Natural killer cell (primary cell): ENCODE results near the gene DPH2. TPM values are rescaled to one million over a fixed set of nuclear protein-coding genes. Genes with fewer than 3 reads are reported as not detected.

Experiments
- ATAC-seq, 3 donors: fragments of 150-1000 bp in 2 of 3; fragments of 200-7000 bp in 1 of 3; cut with Tn5 transposase; 1 replicate in 1 of 3; 2 replicates in 2 of 3; pipeline ENCODE4 v1.10.0; 2021; ENCODE audit warnings: mild to moderate bottlenecking in 2 of 3, moderate library complexity in 2 of 3
- DNase-seq, 2 donors: peaks; one replicate each; pipeline versions ENCODE4 v3.0.0 to v3.0.0-alpha.2; 2013 to 2021; ENCODE audit warnings: mixed read lengths in 1 of 2
- H3K27ac ChIP-seq: one replicate; pipeline ENCODE4 v1.5.1; 2013; ENCODE audit warnings: mild to moderate bottlenecking, low read length
- H3K27me3 ChIP-seq: one replicate; pipeline ENCODE4 v1.6.1; 2013; ENCODE audit warnings: low read length; ENCODE audit not compliant: control insufficient read depth, insufficient read depth
- H3K36me3 ChIP-seq: one replicate; pipeline ENCODE4 v1.6.1; 2013; ENCODE audit warnings: low read length; ENCODE audit not compliant: control insufficient read depth, insufficient read depth
- H3K4me1 ChIP-seq: one replicate; pipeline ENCODE4 v1.6.1; 2013; ENCODE audit warnings: low read length; ENCODE audit not compliant: control insufficient read depth, insufficient read depth
- H3K4me3 ChIP-seq: one replicate; pipeline ENCODE4 v1.5.1; 2013; ENCODE audit warnings: low read length
- H3K9me3 ChIP-seq: one replicate; pipeline ENCODE4 v1.6.1; 2013; ENCODE audit warnings: low read length; ENCODE audit not compliant: control insufficient read depth, insufficient read depth
- H3K27ac Mint-ChIP-seq, 2 donors: one replicate each; pipeline ENCODE4 v1.8.0; 2022; ENCODE audit warnings: mild to moderate bottlenecking in 2 of 2, mixed read lengths in 2 of 2, moderate library complexity in 1 of 2
- H3K27me3 Mint-ChIP-seq, 2 donors: one replicate each; pipeline ENCODE4 v1.8.0; 2022; ENCODE audit warnings: low read depth in 2 of 2, mixed read lengths in 2 of 2
- H3K36me3 Mint-ChIP-seq: one replicate; pipeline ENCODE4 v1.8.0; 2022; ENCODE audit warnings: mixed read lengths
- H3K4me1 Mint-ChIP-seq, 2 donors: one replicate each; pipeline ENCODE4 v1.8.0; 2022; ENCODE audit warnings: mixed read lengths in 2 of 2
- H3K4me3 Mint-ChIP-seq: one replicate; pipeline ENCODE4 v1.8.0; 2022; ENCODE audit warnings: mild to moderate bottlenecking, moderate library complexity, mixed read lengths
- H3K9me3 Mint-ChIP-seq, 2 donors: one replicate each; pipeline ENCODE4 v1.8.0; 2022; ENCODE audit warnings: mixed read lengths in 2 of 2
- WGBS: methylation state at CpG from one replicate; pipeline ENCODE4 v1.1.7; 2013; ENCODE audit warnings: missing lambda C conversion rate; ENCODE audit not compliant: insufficient coverage; 5-methylcytosine and 5-hydroxymethylcytosine counted together
- intact Hi-C: fragments of 100-400 bp; cut with micrococcal nuclease; formaldehyde crosslinking; loops from one replicate; pipeline ENCODE4 v1.14.2; 2022
- total RNA-seq, 4 donors: library from RNA; stranded (reverse); fragments of 120-200 nt in 1 of 4; gene quantifications; one replicate each; pipeline versions ENCODE4 v1.2.3 to v1.2.4, GENCODE V29; 2013 to 2022
- TF ChIP-seq, protein P1 (sequence below): fragments of 200-600 bp; IDR thresholded peaks from one replicate; pipeline ENCODE4 v1.8.0; 2022; ENCODE audit warnings: antibody characterized with exemption

DPH2 gene
- total RNA-seq, 3 donors from 2014 or later (not counting 1 experiment from before 2014, with no cell fraction given) = 18.2 to 27.3 (median 18.8) TPM

DNA sequence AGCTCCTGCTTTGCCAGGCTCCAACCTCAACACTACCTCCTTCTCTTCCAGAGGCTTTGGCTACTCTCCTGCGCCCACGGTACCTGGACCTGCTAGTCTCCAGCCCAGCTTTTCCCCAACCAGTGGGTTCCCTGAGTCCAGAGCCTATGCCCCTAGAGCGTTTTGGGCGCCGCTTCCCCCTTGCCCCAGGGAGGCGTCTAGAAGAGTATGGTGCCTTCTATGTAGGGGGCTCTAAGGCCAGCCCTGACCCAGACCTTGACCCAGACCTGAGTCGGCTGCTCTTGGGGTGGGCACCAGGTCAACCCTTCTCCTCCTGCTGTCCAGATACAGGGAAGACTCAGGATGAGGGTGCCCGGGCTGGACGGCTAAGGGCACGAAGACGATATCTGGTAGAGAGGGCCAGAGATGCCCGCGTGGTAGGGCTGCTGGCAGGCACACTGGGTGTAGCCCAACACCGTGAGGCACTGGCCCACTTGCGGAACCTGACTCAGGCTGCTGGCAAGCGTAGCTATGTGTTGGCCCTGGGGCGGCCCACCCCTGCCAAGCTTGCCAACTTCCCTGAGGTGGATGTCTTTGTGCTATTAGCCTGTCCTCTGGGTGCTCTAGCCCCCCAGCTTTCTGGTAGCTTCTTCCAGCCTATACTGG lies 1.6 kb downstream of the DPH2 start:
- H3K27ac ChIP-seq = no peak overlapping the region
- intact Hi-C loops = no loop called here
- no peak overlapping the region for H3K27ac Mint-ChIP-seq
- no peaks in the 10 kb centered on the region for H3K27me3 Mint-ChIP-seq
- H3K27me3 ChIP-seq = no peaks in the 10 kb centered on the region
- 98% methylated on average over 17 of the region's 17 CpGs for WGBS
- TF ChIP-seq, protein P1, sequence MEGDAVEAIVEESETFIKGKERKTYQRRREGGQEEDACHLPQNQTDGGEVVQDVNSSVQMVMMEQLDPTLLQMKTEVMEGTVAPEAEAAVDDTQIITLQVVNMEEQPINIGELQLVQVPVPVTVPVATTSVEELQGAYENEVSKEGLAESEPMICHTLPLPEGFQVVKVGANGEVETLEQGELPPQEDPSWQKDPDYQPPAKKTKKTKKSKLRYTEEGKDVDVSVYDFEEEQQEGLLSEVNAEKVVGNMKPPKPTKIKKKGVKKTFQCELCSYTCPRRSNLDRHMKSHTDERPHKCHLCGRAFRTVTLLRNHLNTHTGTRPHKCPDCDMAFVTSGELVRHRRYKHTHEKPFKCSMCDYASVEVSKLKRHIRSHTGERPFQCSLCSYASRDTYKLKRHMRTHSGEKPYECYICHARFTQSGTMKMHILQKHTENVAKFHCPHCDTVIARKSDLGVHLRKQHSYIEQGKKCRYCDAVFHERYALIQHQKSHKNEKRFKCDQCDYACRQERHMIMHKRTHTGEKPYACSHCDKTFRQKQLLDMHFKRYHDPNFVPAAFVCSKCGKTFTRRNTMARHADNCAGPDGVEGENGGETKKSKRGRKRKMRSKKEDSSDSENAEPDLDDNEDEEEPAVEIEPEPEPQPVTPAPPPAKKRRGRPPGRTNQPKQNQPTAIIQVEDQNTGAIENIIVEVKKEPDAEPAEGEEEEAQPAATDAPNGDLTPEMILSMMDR = no peak
- H3K9me3 Mint-ChIP-seq = no peaks in the 10 kb centered on the region
- peaks cover 43% of the 10 kb centered on the region for H3K4me1 ChIP-seq
- H3K4me3 Mint-ChIP-seq = peak overlapping the region; percentile 95
- no peak overlapping the region for H3K4me3 ChIP-seq
- ATAC-seq = no peak
- H3K4me1 Mint-ChIP-seq = peaks cover 43 to 51% of the 10 kb centered on the region in 2 donors
- no peaks in the 10 kb centered on the region for H3K36me3 Mint-ChIP-seq
- H3K9me3 ChIP-seq = no peaks in the 10 kb centered on the region
- peaks cover 5% of the 10 kb centered on the region for H3K36me3 ChIP-seq
- no peak for DNase-seq

DNA sequence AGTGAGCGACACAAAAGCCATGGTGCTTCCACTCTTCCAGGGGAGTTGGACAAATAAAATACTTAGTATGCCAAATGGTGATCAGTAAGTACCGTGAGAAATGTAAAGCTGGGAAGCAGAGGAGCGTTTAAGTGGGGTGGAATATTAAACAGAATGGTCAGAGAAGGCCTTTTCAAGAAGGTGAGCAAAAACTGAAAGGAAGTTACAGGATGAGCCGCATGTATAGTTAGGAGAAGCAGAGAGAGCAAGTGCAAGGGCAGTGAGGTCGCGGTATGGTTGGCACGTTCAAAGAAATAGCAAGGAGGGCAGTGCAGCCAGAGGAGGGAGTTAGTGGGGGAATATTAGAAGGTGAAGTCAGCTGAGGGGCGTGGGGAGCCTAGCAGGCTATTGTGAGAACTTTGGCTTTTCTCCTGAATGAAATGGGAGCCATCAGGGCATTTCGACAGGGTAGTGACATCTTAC lies 4.2 kb downstream of the DPH2 start:
- Histone ChIP-seq H3K27ac (peak overlapping the region; percentile 92), H3K9me3 (no peaks in the 10 kb centered on the region), H3K4me1 (peaks cover 60% of the 10 kb centered on the region), H3K36me3 (peaks cover 21% of the 10 kb centered on the region), H3K27me3 (no peaks in the 10 kb centered on the region), H3K4me3 (peak overlapping the region; percentile 96)
- Mint-ChIP-seq H3K4me1 (peaks cover 63 to 74% of the 10 kb centered on the region in 2 donors), H3K9me3 (no peaks in the 10 kb centered on the region), H3K27ac (peak overlapping the region; percentile 91 to 92), H3K27me3 (no peaks in the 10 kb centered on the region), H3K36me3 (peaks cover 9% of the 10 kb centered on the region), H3K4me3 (peak overlapping the region; percentile 97)
- TF ChIP-seq, protein P1 = no peak
- WGBS = 44% methylated on average over 9 of the region's 9 CpGs
- intact Hi-C loops = loop anchor here (1.0 kb wide), 2 partner anchors 17 to 28 kb away; partner anchors contain the start of genes CCDC24 and IPO13
- DNase-seq = no peak
- ATAC-seq = no peak

DNA sequence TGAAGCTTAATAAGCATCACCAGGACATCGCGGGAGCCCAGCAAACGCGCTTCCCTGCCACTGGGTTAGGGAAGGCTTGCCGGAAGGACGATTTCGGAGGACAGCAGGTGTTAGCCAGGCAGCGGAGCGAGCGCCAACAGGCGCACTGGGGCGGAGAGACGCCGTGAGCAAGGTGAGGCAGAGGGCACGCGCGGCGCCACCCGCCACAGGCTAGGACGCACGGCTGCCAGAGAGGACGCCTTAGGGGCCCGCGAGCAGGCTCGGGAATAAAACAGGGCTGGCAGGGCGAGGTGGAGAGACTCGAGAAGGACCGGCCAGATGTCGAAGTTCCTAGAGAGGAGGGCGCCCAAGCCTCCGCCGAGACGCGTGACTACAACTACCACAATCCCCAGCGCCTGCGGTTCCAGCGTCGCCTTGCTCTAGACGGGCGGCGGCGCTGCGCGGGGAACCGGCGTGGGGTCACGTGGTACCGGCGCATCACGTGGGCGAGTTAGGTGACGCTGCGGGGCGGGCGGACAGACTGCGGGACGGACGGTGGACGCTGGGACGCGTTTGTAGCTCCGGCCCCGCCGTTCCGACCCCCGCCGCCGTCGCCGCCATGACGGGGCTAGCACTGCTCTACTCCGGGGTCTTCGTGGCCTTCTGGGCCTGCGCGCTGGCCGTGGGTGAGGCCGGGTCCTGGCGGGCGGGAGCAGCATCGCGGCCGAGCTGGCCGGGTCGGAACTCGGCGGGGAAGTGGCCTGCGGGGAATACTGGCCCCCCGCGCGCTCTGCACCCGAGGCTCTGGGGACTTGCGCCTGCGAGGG lies 4.8 kb downstream of the DPH2 start, which contains the start of gene ATP6V0B:
ATP6V0B (plus strand) TSS at position 518 of the 806 bp plus-strand sequence; CDS start at position 599, 81 bp downstream.
- no peaks in the 10 kb centered on the region for H3K9me3 Mint-ChIP-seq
- peak; percentile 94 to 96 for DNase-seq
- no peaks in the 10 kb centered on the region for H3K27me3 Mint-ChIP-seq
- no peaks in the 10 kb centered on the region for H3K9me3 ChIP-seq
- H3K27me3 ChIP-seq = no peaks in the 10 kb centered on the region
- under 1% methylated on average over 93 of the region's 93 CpGs for WGBS
- peak within 1 kb of the TSS; percentile 97 for H3K4me3 Mint-ChIP-seq
- peaks cover 9% of the 10 kb centered on the region for H3K36me3 Mint-ChIP-seq
- ATAC-seq = peak; percentile 74 to 88 (median 82)
- intact Hi-C loops = loop anchor here (1.0 kb wide), 2 partner anchors 17 to 28 kb away; partner anchors contain the start of genes CCDC24 and IPO13
- H3K4me3 ChIP-seq = peak within 1 kb of the TSS; percentile 96
- peaks cover 56 to 71% of the 10 kb centered on the region in 2 donors for H3K4me1 Mint-ChIP-seq
- peak within 1 kb of the TSS; percentile 91 to 92 for H3K27ac Mint-ChIP-seq
- peaks cover 56% of the 10 kb centered on the region for H3K4me1 ChIP-seq
- peaks cover 21% of the 10 kb centered on the region for H3K36me3 ChIP-seq
- peak within 1 kb of the TSS; percentile 92 for H3K27ac ChIP-seq
- TF ChIP-seq, protein P1 = no peak
